DND-41 (cell line): Measurements from ENCODE around the gene ALKBH8.

Experiments used
- CTCF ChIP-seq: IDR thresholded peaks from 2 replicates; pipeline ENCODE4 v1.5.1; 2012; ENCODE audit warnings: borderline replicate concordance, low read length, moderate library complexity, mild to moderate bottlenecking; ENCODE audit not compliant: poor library complexity, severe bottlenecking; ENCODE audit errors: extremely low read depth
- EZH2 ChIP-seq: IDR thresholded peaks from 3 replicates; pipeline ENCODE4 v1.6.1; 2012; ENCODE audit warnings: borderline replicate concordance, low read depth, mild to moderate bottlenecking, moderate library complexity, low read length, inconsistent platforms; ENCODE audit not compliant: severe bottlenecking

GRCh38 chr11:107581147-107581546 is 15.6 kb upstream of the ALKBH8 start:
- TF ChIP-seq CTCF (no peak), EZH2 (no peak)
